ENCODE measurements around the gene IKZF4. TPM values are rescaled to one million over a fixed set of nuclear protein-coding genes. Genes with fewer than 3 reads are reported as not detected.

Gene IKZF4
- total RNA-seq, 4 donors from 2014 or later: 2.4 to 5.8 (median 3.4) TPM

- intact Hi-C loops (cut with DNase I; ENCODE audit: low total_unique reads): no loop called here
- no peak overlapping the region for H3K4me3 ChIP-seq (ENCODE audit: low read depth, poor library complexity, severe bottlenecking)
- no peak for TF ChIP-seq POLR2A (IDR thresholded peaks at IDR 0.05)
- TF ChIP-seq, protein P1, sequence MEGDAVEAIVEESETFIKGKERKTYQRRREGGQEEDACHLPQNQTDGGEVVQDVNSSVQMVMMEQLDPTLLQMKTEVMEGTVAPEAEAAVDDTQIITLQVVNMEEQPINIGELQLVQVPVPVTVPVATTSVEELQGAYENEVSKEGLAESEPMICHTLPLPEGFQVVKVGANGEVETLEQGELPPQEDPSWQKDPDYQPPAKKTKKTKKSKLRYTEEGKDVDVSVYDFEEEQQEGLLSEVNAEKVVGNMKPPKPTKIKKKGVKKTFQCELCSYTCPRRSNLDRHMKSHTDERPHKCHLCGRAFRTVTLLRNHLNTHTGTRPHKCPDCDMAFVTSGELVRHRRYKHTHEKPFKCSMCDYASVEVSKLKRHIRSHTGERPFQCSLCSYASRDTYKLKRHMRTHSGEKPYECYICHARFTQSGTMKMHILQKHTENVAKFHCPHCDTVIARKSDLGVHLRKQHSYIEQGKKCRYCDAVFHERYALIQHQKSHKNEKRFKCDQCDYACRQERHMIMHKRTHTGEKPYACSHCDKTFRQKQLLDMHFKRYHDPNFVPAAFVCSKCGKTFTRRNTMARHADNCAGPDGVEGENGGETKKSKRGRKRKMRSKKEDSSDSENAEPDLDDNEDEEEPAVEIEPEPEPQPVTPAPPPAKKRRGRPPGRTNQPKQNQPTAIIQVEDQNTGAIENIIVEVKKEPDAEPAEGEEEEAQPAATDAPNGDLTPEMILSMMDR (IDR thresholded peaks at IDR 0.05): no peak
- DNase-seq (ENCODE audit: low spot score in 2 of 2): no peak
- WGBS, 2 donors: 50 to 51% methylated on average over 2 of the region's 2 CpGs
These were observed 6.6 kb upstream of the IKZF4 start for GRCh38 chr12:56014205-56014604.

- no peak for DNase-seq (ENCODE audit: low spot score in 2 of 2)
- H3K4me3 ChIP-seq (ENCODE audit: low read depth, poor library complexity, severe bottlenecking): no peak overlapping the region
- TF ChIP-seq POLR2A (IDR thresholded peaks at IDR 0.05): no peak
- TF ChIP-seq, protein P1 (IDR thresholded peaks at IDR 0.05): no peak
- 80 to 90% methylated on average over 4 of the region's 4 CpGs for WGBS, 2 donors
- intact Hi-C loops (cut with DNase I; ENCODE audit: low total_unique reads): no loop called here
These were observed 3.7 kb upstream of the IKZF4 start for GRCh38 chr12:56017181-56017580.

DNA sequence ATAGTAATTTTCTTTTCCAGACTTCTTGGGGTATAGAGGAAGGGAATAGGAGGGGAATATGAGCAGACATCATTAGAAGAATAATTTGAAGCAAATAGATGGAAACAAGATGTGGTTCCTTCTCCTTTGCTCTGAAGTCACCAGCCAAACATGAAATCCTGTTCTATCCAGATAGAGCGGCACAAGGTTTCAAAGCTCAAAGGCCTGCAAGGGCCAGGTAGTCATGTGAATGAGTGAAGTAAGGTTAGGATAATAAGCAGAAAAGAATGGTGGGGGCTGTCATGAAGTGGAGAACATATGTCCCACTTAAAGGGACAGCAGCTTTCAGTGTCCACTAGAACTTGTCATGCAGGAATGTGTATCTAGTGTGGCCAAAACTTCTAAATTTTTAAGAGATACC lies 2.5 kb upstream of the IKZF4 start:
- 97% methylated on average over 1 of the region's 1 CpG for WGBS, 2 donors
- no peak for DNase-seq (ENCODE audit: low spot score in 2 of 2)
- H3K4me3 ChIP-seq (ENCODE audit: low read depth, poor library complexity, severe bottlenecking): no peak overlapping the region
- intact Hi-C loops (cut with DNase I; ENCODE audit: low total_unique reads): no loop called here
- TF ChIP-seq, protein P1 (IDR thresholded peaks at IDR 0.05): no peak
- no peak for TF ChIP-seq POLR2A (IDR thresholded peaks at IDR 0.05)

- DNase-seq (ENCODE audit: low spot score in 2 of 2): no peak
- intact Hi-C loops (cut with DNase I; ENCODE audit: low total_unique reads): no loop called here
- no peak for TF ChIP-seq POLR2A (IDR thresholded peaks at IDR 0.05)
- TF ChIP-seq, protein P1 (IDR thresholded peaks at IDR 0.05): no peak
- WGBS, 2 donors: 66 to 76% methylated on average over 2 of the region's 2 CpGs
- no peak overlapping the region for H3K4me3 ChIP-seq (ENCODE audit: low read depth, poor library complexity, severe bottlenecking)
These were observed 1.1 kb downstream of the IKZF4 start for GRCh38 chr12:56021889-56022497.

DNA sequence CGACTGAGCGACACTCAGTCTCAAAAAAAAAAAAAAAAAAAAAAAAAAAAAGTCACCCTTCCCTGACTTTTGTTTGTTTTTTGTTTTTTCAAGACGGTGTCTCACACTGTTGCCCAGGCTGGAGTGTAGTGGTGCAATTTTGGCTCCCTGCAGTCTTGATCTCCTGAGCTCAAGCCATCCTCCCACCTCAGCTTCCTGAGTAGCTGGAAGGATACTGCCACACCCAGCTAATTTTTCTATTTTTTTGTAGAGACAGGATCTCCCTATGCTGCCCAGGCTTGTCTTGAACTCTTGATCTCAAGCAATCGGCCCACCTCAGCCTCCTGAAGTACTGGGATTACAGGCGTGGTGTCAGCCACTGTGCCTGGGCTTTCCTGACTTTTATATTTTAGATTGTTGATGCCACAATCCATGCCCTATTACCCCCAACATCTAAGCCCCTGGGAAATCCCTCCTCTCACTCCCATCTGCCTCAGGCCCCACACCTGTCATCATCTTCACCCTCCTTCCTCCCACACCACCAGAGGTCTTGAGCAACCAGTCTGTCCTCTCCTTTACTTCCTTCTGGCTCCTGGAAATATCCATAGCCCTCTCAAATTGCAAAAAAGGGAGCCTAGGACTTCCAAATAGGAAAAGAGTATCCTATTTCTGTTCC lies 7.8 kb downstream of the IKZF4 start:
- intact Hi-C loops (cut with DNase I; ENCODE audit: low total_unique reads): loop anchor here (5.0 kb wide), 1 partner anchor 1489 kb away; no protein-coding TSS in a partner anchor
- no peak for TF ChIP-seq POLR2A (IDR thresholded peaks at IDR 0.05)
- TF ChIP-seq, protein P1 (IDR thresholded peaks at IDR 0.05): no peak
- WGBS, 2 donors: 53 to 58% methylated on average over 5 of the region's 5 CpGs
- DNase-seq (ENCODE audit: low spot score in 2 of 2): no peak
- H3K4me3 ChIP-seq (ENCODE audit: low read depth, poor library complexity, severe bottlenecking): no peak overlapping the region

Data from lower leg skin (tissue), 4 donors.